Mononuclear cell (primary cell): Measurements from ENCODE around the gene IGF1R. TPM values are rescaled to one million over a fixed set of nuclear protein-coding genes. Genes with fewer than 3 reads are reported as not detected.

Source experiments
- H3K27me3 ChIP-seq: 2 replicates; pipeline ENCODE4 v1.6.0; 2011; ENCODE audit warnings: low read length, control low read depth; ENCODE audit not compliant: insufficient read depth
- H3K4me1 ChIP-seq: 2 replicates; pipeline ENCODE4 v1.5.1; 2011; ENCODE audit warnings: mild to moderate bottlenecking, low read length, control low read depth; ENCODE audit not compliant: insufficient read depth
- H3K4me3 ChIP-seq: 2 replicates; pipeline ENCODE4 v1.5.1; 2011; ENCODE audit warnings: mild to moderate bottlenecking, low read length, moderate library complexity
- H3K9me3 ChIP-seq: 2 replicates; pipeline ENCODE4 v1.5.1; 2011; ENCODE audit warnings: low read depth, mild to moderate bottlenecking, control low read depth, low read length
- total RNA-seq: library from RNA; depleted of rRNA; stranded (reverse); fragments of >200 nt; gene quantifications from one replicate; pipeline ENCODE4 v1.2.3, GENCODE V29; 2012

IGF1R gene
- total RNA-seq, 1 donor, result 23.5 TPM

DNA sequence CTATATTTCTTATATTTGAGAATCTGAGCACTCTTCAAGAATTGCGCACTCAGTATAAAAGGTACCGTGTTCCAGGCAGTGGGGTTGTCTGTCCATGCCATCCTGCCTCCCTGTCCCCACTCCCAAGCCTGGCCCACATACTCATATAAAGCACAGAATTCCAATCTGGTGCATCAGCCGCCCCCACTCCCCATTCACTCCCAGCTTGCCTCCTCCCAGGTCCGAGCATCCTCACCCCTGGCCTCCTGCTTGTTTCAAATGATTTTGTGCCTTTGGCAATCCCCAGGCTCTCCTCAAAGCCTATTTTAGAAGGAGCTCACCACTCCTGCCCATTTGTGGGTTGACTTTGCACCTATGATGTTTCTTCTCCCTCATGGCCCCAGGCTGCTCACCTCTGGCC, 22.2 kb upstream of the IGF1R start:
- no peaks in the 10 kb centered on the region for H3K4me1 ChIP-seq
- H3K4me3 ChIP-seq, result no peak overlapping the region
- peaks cover 41% of the 10 kb centered on the region for H3K27me3 ChIP-seq
- H3K9me3 ChIP-seq, result no peaks in the 10 kb centered on the region

DNA sequence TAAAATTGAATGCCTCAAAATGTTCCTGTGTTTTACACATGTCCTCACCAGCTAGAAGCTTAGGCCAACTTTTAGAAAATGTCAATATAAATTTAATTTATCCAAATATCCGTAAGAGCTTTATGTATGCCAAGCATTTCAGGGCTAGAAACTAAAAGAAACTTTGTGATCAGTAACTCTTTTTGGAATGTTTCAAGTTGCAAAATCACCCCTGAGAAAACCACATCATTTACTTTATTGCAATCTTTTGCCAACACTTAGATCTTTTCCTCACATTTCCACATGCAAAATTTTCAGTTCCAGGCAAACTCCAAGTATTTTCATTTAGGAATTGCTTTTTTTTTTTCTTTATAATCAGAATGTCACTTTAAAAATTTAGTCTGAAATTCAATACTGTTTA, 20.1 kb upstream of the IGF1R start:
- Histone ChIP-seq H3K4me3 (no peak overlapping the region), H3K9me3 (no peaks in the 10 kb centered on the region), H3K4me1 (no peaks in the 10 kb centered on the region), H3K27me3 (peaks cover 23% of the 10 kb centered on the region)

DNA sequence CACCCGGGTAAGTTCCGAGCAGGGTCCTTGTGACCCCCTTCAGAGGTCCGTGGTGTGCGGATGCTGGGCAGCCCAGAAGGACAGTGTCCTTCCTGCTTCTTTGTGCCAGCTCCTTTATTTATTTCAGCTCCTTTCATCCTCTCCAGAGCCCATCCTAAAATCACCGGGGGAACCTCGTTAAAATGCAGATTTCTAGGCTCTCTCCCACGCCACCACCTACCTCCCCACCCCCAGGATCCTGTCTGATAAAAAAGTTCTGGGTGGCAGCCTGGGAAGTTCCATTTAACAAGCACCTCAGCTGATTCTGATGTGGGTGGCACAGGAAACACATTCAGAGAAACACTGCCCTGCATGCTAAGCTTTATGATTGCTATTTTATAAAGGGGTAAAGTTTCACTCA, 12.5 kb upstream of the IGF1R start:
- Histone ChIP-seq H3K27me3 (no peaks in the 10 kb centered on the region), H3K4me3 (no peak overlapping the region), H3K4me1 (no peaks in the 10 kb centered on the region), H3K9me3 (no peaks in the 10 kb centered on the region)

DNA sequence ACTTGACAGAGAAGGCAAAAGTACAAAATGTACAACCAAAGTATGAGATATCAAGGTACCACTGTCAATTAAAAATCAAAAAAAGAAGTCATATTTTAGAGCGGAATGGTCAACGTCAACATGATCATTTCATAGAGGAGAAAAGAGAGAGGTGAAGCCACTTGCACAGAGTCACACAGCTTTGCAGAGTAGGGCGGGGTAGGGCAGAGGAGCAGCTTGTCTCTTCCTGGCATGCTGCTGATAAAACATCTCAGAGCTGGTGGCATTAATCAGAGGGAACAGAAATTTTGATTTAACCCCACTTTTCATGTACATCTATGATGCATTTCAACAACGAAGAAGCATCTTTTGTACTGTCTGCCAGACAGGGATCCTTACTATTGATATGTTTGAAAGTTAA, 5.2 kb upstream of the IGF1R start:
- Histone ChIP-seq H3K27me3 (peaks cover 40% of the 10 kb centered on the region), H3K4me3 (no peak overlapping the region), H3K4me1 (peaks cover 5% of the 10 kb centered on the region), H3K9me3 (no peaks in the 10 kb centered on the region)

DNA sequence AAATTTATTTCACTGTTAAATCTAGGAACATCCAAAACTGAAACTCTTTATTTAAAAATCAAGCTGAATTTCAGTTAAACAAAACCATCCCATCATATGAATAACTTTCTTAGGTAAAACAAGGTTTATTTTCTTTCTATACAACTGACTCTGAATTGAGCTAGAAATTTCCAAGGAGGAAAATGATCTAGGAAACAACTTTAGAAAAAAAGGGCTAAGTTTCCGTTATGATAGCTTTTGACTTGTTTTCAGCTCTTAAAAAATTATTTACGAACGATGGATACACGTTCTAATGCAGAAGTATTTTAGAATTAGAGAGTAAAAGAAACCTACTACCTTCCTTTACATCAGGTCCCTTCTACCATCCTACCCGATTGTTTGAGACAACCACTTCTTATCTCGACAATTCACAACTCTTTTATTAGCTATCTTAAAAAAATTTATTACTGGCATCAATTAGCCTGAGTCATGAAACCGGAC, 1.8 kb upstream of the IGF1R start:
- Histone ChIP-seq H3K9me3 (no peaks in the 10 kb centered on the region), H3K27me3 (peaks cover 57% of the 10 kb centered on the region), H3K4me3 (peak overlapping the region; percentile 63)

DNA sequence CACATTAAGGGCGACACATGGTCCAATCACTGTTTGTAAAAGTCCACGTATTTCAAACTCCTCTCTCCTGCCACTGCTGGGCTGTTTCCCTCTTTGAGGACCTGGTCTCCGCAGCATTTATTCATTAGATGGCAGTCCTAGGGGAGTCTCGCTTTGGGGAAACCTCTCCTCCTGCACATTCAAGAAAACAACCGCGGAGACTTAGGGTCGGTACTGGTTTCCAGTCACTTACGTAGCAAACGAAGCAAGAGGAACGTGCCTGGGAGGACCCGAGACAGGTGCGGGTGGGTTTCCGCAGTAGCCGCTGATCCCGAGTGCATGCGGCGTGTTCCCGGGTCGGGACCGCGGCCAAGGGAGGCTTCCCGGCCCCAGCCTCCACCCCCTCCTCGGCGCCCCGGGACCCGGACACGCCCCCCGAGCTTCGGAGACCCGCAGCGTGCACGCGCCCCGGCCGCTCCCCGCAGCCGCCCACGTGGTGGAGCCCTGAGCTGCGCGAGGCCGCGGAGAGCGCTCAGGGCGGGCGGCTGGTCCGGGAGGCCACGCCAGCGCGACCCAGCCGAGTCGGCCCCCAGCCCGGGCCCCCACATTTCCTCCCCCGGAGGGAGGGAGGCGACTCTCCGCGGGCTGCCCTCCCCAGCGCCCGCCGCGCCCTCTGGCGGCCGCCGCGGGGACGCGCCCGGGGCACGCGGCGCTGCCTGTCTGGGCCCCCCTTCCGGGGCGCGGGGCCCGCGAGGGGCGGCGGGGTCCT, 1.1 kb upstream of the IGF1R start:
- peak overlapping the region; percentile 63 for H3K4me3 ChIP-seq

More for the DNA sequence above, 1.8 kb upstream of the IGF1R start:
- peaks cover 27% of the 10 kb centered on the region for H3K4me1 ChIP-seq

DNA sequence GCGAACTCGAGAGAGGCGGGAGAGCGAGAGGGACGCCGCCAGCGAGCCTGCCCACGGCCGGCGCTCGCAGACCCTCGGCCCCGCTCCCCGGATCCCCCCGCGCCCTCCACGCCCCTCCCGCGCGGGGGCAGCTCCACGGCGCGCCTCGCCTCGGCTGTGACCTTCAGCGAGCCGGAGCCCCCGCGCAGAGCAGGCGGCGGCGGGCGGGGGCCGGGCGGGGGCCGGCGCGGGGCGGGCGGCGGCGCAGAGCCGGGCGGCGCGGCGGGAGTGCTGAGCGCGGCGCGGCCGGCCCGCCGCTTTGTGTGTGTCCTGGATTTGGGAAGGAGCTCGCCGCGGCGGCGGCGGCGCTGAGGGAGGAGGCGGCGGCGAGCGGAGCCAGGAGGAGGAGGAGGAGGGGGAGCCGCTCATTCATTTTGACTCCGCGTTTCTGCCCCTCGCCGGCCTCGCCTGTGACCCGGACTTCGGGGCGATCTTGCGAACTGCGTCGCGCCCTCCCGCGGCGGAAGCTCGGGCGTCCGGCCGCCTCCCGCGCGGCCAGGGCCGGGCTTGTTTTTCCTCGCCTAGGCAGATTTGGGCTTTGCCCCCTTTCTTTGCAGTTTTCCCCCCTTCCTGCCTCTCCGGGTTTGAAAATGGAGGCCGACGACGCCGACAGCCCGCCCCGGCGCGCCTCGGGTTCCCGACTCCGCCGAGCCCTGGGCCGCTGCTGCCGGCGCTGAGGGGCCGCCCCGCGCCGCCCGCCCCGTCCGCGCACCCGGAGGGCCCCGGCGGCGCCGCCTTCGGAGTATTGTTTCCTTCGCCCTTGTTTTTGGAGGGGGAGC, 524 bp downstream of the IGF1R start:
- H3K4me1 ChIP-seq, result peaks cover 30% of the 10 kb centered on the region
- H3K27me3 ChIP-seq, result peaks cover 64% of the 10 kb centered on the region
- H3K4me3 ChIP-seq, result peak overlapping the region; percentile 61
- H3K9me3 ChIP-seq, result no peaks in the 10 kb centered on the region

More for the DNA sequence above, 1.1 kb upstream of the IGF1R start:
- peaks cover 59% of the 10 kb centered on the region for H3K27me3 ChIP-seq
- no peaks in the 10 kb centered on the region for H3K9me3 ChIP-seq
- H3K4me1 ChIP-seq, result peaks cover 30% of the 10 kb centered on the region

DNA sequence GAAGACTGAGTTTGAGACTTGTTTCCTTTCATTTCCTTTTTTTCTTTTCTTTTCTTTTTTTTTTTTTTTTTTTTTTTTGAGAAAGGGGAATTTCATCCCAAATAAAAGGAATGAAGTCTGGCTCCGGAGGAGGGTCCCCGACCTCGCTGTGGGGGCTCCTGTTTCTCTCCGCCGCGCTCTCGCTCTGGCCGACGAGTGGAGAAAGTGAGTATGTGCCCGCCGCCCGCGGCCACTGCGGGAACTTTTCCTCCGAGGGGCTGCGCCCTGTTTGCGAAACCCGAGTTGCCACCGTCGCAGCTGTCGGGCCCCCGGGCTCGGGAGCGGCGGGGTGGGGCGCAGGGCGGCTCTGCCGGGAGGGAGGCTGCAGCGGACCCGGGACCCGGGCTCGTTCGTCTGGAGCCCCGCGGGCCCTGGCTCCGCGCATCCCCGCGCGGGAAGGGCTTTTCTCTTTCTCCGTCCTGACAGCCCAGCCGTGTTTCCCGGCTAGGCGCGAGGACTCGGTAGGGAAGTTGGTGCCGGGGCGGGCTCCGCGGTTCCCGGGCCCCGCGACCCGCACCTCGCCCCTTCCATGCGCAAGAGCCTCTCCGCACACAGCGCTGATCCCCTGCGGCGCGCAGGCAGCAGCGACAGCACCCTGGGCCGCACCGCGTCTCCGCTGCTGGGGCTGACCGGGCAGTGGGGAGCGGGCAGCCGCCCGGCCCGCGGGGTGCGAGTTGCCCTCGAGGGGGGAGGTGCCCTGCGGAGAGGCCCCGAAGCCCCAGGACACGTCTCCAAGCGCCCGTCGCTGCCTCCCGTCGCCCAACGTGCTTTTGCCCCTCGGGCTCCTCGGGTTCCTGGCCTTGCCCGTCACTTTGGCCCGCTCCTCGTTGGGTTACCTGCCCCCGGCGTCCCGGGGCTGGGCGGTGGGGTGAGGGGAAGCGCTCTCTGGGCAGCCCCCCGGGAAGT, 1.4 kb downstream of the IGF1R start:
- Histone ChIP-seq H3K4me3 (peak overlapping the region; percentile 61), H3K27me3 (peaks cover 59% of the 10 kb centered on the region), H3K9me3 (no peaks in the 10 kb centered on the region), H3K4me1 (peaks cover 30% of the 10 kb centered on the region)

DNA sequence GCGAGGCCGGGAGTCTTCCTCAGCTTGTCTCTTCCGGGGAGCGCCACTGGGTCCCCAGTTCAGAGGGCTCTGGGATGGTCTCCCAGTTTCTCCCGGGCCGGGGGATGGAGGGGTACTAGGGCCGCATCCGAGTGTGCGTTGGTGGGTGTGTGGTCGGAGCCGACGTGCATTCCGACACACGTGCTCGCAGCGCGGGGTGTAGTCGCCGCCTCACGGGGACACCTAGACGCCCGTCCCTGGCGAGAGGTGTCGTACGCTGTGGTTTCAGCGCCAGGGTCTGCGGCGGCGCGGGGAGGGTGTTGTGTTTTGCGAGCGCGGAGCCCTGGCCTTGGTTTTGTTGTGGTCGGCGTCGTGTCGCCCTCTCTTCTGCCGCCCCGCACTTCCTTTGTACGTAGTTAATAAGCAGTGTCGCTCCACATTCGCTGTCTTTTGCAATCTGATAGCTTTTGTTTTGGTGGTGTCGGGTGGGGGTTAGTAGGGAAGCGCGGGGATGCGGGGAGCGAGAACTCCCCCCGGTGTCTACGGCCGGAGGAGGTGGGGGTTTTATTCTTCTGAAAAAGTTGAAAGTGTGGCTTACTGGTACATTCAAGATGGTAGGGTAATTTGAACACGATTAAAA, 2.2 kb downstream of the IGF1R start:
- peaks cover 52% of the 10 kb centered on the region for H3K27me3 ChIP-seq
- peaks cover 30% of the 10 kb centered on the region for H3K4me1 ChIP-seq
- H3K9me3 ChIP-seq, result no peaks in the 10 kb centered on the region
- peak overlapping the region; percentile 61 for H3K4me3 ChIP-seq

DNA sequence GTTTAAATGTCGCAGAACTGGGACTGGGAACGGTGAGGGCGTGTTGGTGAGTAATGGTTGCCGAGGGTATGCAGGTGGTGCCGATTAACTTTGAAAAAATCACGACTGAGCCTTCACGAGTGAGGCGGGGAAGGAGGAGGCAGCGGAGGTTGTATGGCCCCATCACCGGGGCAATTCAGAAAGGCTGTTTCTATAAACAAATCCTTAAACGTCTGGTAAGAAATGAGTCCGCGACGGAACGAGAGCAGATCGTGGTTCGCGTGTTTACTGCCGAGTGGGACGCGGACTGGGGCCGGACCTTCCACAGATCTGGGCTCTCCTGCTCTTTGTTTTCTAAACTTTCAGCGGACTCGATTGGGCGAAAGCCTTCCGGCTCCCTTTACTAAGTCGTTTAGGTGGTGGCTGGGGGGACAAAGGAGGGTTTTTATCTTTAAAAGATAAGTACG, 2.7 kb downstream of the IGF1R start:
- H3K4me3 ChIP-seq, result peak overlapping the region; percentile 61
- H3K27me3 ChIP-seq, result peaks cover 47% of the 10 kb centered on the region
- H3K9me3 ChIP-seq, result no peaks in the 10 kb centered on the region
- H3K4me1 ChIP-seq, result peaks cover 30% of the 10 kb centered on the region

DNA sequence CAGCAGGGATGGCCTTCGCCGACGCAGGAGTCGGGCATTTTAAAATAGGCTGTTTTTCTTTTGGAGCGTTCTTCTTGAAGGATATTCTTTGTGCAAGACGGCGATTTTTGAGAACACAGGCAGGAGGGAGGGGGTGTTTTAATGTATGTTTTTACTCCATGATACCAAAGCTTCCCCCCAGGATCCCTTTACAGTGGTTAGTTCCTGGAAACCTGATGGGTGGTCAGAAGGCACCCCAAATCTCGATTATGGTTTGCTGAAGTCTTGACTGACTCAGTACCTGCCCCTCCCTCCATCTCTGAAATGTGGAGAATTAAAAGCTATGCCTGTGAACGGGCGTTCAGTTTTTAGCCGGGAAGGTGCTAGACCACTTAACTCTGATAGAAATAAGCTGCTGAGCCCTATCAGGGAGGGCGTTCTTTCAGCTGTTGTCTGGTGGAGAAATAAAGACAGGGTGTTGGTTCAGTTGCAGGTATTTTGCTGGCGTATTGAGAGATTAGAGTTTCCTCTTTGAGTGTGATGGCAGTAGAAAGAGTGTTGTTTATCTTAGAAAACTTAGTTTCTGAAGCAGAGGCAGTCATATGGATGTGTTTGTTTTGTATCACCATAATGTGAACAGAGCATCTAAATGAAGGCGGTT, 3.4 kb downstream of the IGF1R start:
- H3K27me3 ChIP-seq, result peaks cover 40% of the 10 kb centered on the region
- H3K9me3 ChIP-seq, result no peaks in the 10 kb centered on the region
- H3K4me1 ChIP-seq, result peaks cover 30% of the 10 kb centered on the region
- peak overlapping the region; percentile 61 for H3K4me3 ChIP-seq

DNA sequence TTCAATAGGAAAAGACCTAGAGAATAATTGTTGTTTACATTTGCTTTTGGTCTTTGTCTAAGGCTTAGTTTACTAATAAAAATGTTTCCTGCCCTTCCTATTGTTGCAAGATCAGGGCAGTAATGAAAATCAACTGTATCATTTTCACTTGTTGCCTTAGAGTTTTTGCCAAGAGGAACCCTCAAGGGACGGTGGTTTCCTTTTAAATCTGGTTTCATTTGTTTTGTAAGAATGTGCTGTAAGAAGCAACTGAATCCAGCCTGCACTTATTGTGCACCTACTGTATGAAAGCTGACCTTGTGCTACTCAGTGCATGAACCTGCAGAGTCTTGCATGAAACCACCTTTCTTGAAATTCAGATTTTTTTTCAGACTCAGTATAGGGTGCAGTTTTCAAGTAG, 5.3 kb downstream of the IGF1R start:
- Histone ChIP-seq H3K27me3 (peaks cover 36% of the 10 kb centered on the region), H3K9me3 (no peaks in the 10 kb centered on the region), H3K4me3 (no peak overlapping the region), H3K4me1 (peaks cover 25% of the 10 kb centered on the region)

DNA sequence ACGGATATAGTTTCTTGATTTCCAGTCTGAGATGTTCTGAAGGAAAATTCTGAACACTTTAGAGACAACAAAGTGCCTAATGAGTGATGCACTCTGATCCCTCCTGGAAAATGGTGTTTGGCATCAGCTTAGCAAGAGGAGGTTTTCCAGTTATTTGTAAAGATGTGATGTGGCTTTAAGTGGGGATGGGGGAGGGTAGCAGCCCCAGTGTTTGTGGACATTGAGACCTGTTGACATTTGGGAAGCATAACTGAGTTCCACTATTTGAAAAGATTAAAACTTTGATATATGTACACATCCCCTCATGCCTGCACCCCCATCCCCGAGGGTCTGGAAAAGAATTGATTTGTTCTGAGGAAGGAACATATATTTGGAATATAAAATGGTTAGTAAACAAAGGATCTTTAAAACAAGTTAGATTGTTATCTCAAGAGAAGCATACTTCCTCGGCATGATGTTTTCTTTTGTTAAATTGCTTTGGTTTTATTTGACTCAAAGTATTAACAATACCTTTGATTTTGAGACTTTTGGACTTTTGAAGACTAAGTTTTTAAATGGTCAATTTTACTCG, 6.5 kb downstream of the IGF1R start:
- Histone ChIP-seq H3K27me3 (peaks cover 36% of the 10 kb centered on the region), H3K4me1 (peaks cover 19% of the 10 kb centered on the region), H3K4me3 (no peak overlapping the region), H3K9me3 (no peaks in the 10 kb centered on the region)
